Fibroblast of skin of right biceps (primary cell): Measurements from ENCODE around the gene EHBP1.
A peak's percentile ranks its signal among the peaks of the same experiment; 100 is the strongest.

Experiments used
- DNase-seq: peaks from one replicate; pipeline ENCODE4 v3.0.0-alpha.2; 2013

The EHBP1 gene

DNA sequence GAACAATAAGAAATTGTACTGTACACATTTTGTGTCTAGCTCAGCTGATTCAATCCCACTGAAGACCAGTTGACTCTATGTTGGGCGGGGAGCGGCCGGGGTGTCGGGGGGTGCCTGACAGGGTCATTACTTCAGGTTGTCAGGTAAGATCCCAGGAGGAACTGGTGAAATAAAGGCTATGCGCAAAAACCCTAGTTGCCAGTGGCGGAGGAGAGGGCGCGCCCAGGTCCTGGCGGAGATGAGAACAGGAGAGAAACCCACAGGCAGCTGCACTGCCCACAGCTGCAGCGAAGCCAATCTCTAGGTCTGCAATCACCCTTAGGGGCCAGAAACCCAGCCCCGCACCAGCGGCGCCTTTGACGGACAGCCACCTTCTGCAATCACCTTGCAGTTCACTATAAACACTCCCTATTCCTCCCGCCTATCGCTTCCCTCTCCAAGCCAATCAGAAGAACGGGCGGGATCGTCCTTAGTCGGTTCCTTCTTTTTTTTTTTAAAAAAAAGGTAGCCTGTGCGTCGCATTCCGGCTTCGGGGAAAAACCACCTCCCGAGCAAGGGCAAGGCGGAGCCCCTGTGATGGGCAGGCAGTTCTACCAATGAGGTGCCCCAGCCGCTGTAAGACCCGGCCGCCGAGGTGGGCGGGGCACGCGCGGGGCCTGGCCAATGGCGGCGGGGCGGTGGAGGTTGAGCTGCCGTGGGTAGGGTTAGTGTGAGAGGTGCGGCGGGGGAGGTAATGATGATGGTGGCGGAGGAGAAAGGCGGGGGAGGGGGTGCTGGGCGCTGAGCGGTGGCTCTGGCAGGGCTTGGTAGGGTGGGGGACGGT, at the start of gene EHBP1:
Gene EHBP1, plus strand, starts transcription at position 707 of the 823 bp plus-strand sequence. CDS start 1,479 bp downstream, outside the sequence.
- DNase-seq: peak; percentile 100

DNA sequence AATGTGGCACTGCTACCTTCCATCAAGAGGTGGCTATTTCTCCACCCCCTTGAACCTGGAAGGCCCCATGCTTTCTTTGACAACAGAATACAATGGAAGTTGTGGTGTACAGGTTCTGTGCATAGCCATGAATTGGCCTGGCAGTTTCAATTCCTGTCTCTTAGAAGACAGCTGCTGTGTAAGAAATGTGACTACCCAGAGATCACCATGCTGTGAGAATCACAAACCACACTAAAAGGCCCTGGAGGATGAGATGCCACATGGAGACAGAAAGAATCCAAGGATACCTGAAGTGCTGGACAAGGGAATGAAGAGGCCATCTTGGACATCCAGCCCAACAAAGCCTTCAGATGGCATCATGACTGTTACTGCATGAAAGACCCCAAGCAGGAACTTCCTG, 47.7 kb upstream of the EHBP1 start:
- no peak for DNase-seq

DNA sequence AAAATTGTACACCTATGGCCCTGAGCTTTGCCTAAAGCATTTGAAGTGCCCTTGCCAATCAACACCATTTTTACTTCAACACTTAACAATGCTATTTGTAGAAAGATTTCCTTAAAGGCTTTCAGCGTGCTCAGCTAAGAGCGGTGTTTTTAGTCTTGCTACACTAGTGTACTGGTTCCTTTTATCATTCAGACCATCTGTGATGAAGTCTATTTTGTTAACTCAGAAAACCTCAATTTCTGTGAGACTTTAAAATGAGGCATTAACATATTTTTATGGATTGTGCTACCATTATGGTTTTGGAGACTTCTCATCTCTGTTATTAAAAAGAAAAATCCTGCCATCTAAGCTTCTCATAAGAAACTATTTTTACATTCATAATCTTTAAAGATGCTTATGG, 46.6 kb upstream of the EHBP1 start:
- no peak for DNase-seq

DNA sequence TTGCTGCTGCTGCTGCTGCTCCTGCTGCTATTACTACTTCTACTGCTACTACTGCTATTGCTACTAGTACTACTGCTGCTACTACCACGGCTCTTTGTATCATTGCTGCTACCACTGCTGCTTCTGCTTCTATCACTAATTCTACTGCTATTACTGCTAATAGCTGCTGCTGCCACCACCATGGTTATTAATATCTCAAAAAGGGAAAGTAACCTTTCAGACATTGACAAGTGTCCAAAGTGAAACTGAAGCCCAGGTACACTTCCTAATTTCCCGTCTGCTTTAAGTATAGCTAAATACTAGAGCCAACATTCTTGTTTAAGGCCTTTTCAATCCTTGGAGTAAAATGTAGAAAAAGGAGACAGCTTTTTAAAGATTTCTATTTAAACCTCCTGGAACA, 45.4 kb upstream of the EHBP1 start:
- no peak for DNase-seq

- peak; percentile 98 for DNase-seq
Observed at GRCh38 chr2:62660582-62661262, 44.8 kb upstream of the EHBP1 start.

DNA sequence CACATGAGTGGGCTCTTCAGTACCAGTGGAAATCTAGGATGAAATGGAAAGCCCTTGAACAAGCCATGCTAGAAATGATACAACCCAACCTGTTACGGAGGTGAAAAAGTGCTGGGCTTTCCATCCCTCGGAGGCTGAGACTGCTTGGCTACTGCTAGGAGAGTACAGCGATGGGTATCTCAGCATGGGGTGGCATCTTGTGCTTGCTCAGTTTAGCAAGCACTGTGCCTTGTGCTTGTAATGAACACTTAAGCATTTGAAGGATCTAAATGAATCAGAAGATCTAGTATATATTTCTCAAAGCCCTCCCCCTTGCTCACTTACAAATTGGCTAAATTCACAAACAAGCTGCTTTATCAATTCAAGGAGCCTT, 44.3 kb upstream of the EHBP1 start:
- no peak for DNase-seq

DNA sequence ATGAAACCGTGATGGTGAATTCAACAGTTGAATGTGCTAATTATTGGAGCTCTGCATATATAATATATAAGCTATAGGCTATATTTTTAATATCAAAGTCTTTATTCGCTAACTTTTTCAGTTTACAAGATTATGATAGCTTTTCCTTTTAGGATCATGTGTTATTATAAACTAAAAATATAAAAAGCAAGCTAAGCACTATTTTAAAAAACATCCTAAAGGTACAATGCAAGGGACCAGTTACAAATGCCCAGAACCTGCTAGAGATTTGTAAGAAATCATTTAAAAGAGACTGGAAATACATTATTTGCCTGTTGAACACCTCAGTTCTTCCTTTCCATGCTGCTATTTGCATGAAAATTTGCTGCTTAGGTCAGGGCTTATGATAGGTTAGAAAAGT, 43.4 kb upstream of the EHBP1 start:
- DNase-seq: no peak

GRCh38 chr2:62662554-62662953, 43.0 kb upstream of the EHBP1 start:
- DNase-seq: no peak

DNA sequence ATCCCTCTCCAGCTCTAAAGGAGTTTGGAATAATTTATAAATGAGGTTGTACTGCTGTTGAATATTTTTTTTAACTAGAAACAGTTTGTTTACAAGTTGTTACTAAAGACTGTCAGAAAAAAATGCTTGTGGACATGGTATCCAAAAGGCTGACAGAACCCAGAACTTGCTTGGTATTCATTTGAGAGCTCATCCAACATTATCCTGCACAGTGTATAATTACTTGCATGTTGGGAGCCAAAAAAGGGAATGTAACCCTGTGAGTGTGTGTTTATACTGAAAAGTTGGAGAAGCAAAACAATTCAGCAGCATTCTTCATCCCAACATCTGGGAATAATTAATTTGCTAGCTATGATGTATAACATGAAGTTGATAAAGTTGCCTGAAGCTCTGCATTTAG, 42.1 kb upstream of the EHBP1 start:
- DNase-seq: peak; percentile 96

GRCh38 chr2:62663920-62664795, 41.4 kb upstream of the EHBP1 start:
- DNase-seq: peak; percentile 74

GRCh38 chr2:62665446-62665845, 40.1 kb upstream of the EHBP1 start:
- no peak for DNase-seq

GRCh38 chr2:62669180-62669579, 36.3 kb upstream of the EHBP1 start:
- no peak for DNase-seq

GRCh38 chr2:62672601-62673000, 32.9 kb upstream of the EHBP1 start:
- peak; percentile 93 for DNase-seq

- no peak for DNase-seq
Observed at GRCh38 chr2:62675062-62675461, 30.5 kb upstream of the EHBP1 start.

DNA sequence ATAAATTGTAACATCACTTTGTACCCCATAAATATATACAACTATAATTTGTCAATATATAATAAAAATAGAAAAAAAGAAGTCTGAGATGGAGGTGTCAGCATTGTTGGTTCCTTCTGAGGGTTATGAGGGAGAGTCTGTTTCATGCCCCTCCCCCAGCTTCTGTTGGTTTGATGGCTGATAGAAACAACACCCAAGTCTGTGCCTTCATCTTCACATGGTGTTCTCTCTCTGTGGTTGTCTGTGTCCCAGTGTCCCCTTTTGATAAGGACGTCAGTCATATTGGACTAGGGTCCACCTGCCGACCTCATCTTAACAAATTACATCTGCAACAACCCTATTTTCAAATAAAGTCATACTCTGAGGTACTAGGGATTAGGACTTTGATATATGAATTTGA, 20.3 kb upstream of the EHBP1 start:
- no peak for DNase-seq

GRCh38 chr2:62686012-62686685, 19.4 kb upstream of the EHBP1 start:
- no peak for DNase-seq

DNA sequence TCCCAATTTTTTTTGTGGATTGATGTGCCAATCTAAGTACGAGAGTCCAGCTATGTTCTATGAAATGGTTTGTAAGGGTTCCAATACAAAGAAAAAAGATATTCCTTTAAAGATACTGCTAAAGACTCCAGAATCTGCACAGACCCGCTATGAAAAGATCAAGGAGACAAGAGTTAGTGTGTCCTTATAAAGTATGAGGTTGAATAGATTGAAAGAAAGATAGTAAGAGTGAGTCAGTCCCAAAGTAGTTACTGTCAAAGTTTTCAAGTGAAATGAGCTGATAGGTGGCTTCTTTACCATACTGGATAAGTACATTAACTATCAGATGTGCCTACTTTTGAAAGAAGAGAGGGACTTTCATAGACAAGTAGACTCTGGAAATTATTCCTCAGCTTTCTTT, 17.9 kb upstream of the EHBP1 start:
- peak; percentile 79 for DNase-seq

- peak; percentile 77 for DNase-seq
Observed at GRCh38 chr2:62688771-62689170, 16.7 kb upstream of the EHBP1 start.

DNA sequence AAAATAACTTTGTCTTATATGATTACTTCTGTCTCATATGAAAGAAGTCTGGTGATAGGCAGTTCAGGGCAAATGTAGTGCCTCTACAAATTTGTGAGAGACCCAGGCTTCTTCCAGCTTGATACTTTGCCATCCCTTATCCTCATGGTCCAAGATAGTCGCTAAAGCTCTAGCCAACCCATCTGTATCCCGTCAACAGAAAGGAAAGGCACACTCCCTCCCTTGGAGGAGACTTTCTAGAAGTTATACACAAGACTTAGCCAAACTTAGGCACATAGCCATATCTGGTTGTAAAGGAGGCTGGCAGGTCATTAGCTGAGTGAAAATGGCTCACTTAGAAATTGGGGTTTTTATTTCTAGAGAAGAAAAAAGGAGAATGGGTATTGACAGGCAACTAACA, 14.3 kb upstream of the EHBP1 start:
- no peak for DNase-seq

- DNase-seq: no peak
Observed at GRCh38 chr2:62692225-62692624, 13.3 kb upstream of the EHBP1 start.

- DNase-seq: no peak
Observed at GRCh38 chr2:62698653-62699052, 6.9 kb upstream of the EHBP1 start.

- DNase-seq: no peak
Observed at GRCh38 chr2:62704654-62705006, 883 bp upstream of the EHBP1 start.
